ENCODE data around the gene FLAD1.

DNA sequence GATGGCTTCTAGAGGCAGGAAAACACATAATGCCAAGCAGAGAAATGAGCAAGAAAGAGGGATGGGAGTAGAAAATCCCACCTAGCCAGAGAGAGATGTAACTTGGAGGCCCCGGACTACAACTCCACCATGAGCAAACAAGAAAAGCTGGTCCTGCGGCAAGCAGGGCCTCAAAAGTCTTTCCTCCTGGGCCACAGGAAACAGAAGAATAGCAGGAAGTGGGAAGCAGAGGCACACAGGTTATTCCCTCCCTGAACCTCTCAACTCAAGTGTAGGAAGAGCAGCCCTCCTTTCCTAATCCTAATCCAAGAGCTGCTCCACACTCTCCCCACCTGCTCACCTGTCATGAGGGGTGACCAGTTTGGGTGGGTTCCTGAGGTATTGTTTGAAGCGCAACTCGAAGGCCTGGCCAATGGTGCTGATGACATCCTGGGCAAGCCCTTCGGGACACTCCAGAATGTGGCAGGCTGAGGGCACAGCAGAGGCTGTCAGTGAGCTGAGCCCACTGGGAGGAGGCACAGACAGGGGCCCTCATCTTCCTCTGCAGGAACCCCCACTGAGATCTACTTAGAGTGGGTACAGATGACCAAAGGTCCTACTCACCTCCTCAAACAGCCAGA, 15.7 kb upstream of the FLAD1 start:
- TF ChIP-seq, protein P1, sequence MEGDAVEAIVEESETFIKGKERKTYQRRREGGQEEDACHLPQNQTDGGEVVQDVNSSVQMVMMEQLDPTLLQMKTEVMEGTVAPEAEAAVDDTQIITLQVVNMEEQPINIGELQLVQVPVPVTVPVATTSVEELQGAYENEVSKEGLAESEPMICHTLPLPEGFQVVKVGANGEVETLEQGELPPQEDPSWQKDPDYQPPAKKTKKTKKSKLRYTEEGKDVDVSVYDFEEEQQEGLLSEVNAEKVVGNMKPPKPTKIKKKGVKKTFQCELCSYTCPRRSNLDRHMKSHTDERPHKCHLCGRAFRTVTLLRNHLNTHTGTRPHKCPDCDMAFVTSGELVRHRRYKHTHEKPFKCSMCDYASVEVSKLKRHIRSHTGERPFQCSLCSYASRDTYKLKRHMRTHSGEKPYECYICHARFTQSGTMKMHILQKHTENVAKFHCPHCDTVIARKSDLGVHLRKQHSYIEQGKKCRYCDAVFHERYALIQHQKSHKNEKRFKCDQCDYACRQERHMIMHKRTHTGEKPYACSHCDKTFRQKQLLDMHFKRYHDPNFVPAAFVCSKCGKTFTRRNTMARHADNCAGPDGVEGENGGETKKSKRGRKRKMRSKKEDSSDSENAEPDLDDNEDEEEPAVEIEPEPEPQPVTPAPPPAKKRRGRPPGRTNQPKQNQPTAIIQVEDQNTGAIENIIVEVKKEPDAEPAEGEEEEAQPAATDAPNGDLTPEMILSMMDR (IDR thresholded peaks at IDR 0.05) = no peak
- no peak for TF ChIP-seq POLR2A (IDR thresholded peaks at IDR 0.05)

Data from heart left ventricle (tissue), 13 donors.